Fibroblast of lung (primary cell): ENCODE measurements around the gene ANKRD10. TPM values are rescaled to one million over a fixed set of nuclear protein-coding genes. Genes with fewer than 3 reads are reported as not detected.

Experiments used
- DNase-seq, 2 donors: peaks; one replicate each; pipeline versions ENCODE4 v3.0.0 to v3.0.0-alpha.2; 2010; ENCODE audit warnings: low read depth in 2 of 2
- H2AFZ ChIP-seq: 2 replicates; pipeline ENCODE4 v1.5.1; 2012; ENCODE audit warnings: low read length, control low read depth, inconsistent platforms
- H3K27ac ChIP-seq: 2 replicates; pipeline ENCODE4 v1.5.1; 2011; ENCODE audit warnings: low read length, control low read depth; ENCODE audit not compliant: insufficient read depth
- H3K27me3 ChIP-seq: 2 replicates; pipeline ENCODE4 v1.5.1; 2011; ENCODE audit warnings: mild to moderate bottlenecking, low read length; ENCODE audit not compliant: control insufficient read depth, insufficient read depth
- H3K36me3 ChIP-seq: 2 replicates; pipeline ENCODE4 v1.5.1; 2011; ENCODE audit warnings: low read length; ENCODE audit not compliant: control insufficient read depth, insufficient read depth
- H3K4me1 ChIP-seq: 2 replicates; pipeline ENCODE4 v1.5.1; 2011; ENCODE audit warnings: low read length; ENCODE audit not compliant: control insufficient read depth, insufficient read depth; ENCODE audit errors: extremely low read depth
- H3K4me2 ChIP-seq: 2 replicates; pipeline ENCODE4 v1.5.1; 2011; ENCODE audit warnings: low read length, control low read depth; ENCODE audit not compliant: insufficient read depth; ENCODE audit errors: extremely low read depth
- H3K4me3 ChIP-seq, 4 experiments: fragments of 200-600 bp in 1 of 4; sonication (generic) in 1 of 4; replicated peaks in 1 of 4; 2 replicates each; pipeline ENCODE4 v1.5.1; 2011 to 2016; ENCODE audit warnings: low read length in 4 of 4, low read depth in 3 of 4, mild to moderate bottlenecking in 3 of 4, control low read depth in 2 of 4, inconsistent platforms in 1 of 4, mixed read lengths in 1 of 4; ENCODE audit not compliant: insufficient read depth in 1 of 4; ENCODE audit errors: control extremely low read depth in 1 of 4
- H3K79me2 ChIP-seq: 2 replicates; pipeline ENCODE4 v1.5.1; 2012; ENCODE audit warnings: mild to moderate bottlenecking, low read length, inconsistent platforms; ENCODE audit not compliant: control insufficient read depth, insufficient read depth
- H3K9ac ChIP-seq: 2 replicates; pipeline ENCODE4 v1.5.1; 2011; ENCODE audit warnings: mild to moderate bottlenecking, low read length, control low read depth; ENCODE audit not compliant: insufficient read depth
- H3K9me3 ChIP-seq: 2 replicates; pipeline ENCODE4 v1.5.1; 2012; ENCODE audit warnings: low read depth, low read length; ENCODE audit not compliant: control insufficient read depth, insufficient read depth
- H4K20me1 ChIP-seq: 2 replicates; pipeline ENCODE4 v1.5.1; 2011; ENCODE audit warnings: low read length; ENCODE audit not compliant: control insufficient read depth, insufficient read depth; ENCODE audit errors: extremely low read depth
- CTCF ChIP-seq, 2 donors: IDR thresholded peaks in 1 of 2; conservative IDR thresholded peaks in 1 of 2; 1 replicate in 1 of 2; 2 replicates in 1 of 2; pipeline ENCODE4 v1.5.1; 2011 to 2012; ENCODE audit warnings: low read length in 2 of 2, control low read depth in 1 of 2, inconsistent platforms in 1 of 2, low read depth in 1 of 2, mild to moderate bottlenecking in 1 of 2
- EZH2 ChIP-seq: IDR thresholded peaks from 2 replicates; pipeline ENCODE4 v1.5.1; 2012; ENCODE audit warnings: low read length, control low read depth, mild to moderate bottlenecking; ENCODE audit errors: missing control alignments
- polyA plus RNA-seq, 2 donors: library from polyadenylated mRNA; depleted of rRNA in 1 of 2; stranded (reverse) in 1 of 2; unstranded in 1 of 2; fragments of >200 nt; gene quantifications; 2 replicates each; pipeline ENCODE4 v1.2.1, GENCODE V29; 2011 to 2012; ENCODE audit warnings: missing spikeins in 1 of 2
- total RNA-seq: library from RNA; depleted of rRNA; stranded (reverse); fragments of >200 nt; gene quantifications from 2 replicates; pipeline ENCODE4 v1.2.1, GENCODE V29; 2014

The ANKRD10 gene
- total and polyA plus RNA-seq, 2 donors (not counting 1 experiment from before 2014, with no cell fraction given) = 29.5 to 130 TPM

- peaks cover 4% of the 10 kb centered on the region for H3K4me1 ChIP-seq
- H4K20me1 ChIP-seq = no peaks in the 10 kb centered on the region
- H3K79me2 ChIP-seq = peaks cover 86% of the 10 kb centered on the region
- no peak overlapping the region for H3K4me2 ChIP-seq
- no peak overlapping the region for H3K9ac ChIP-seq
- no peaks in the 10 kb centered on the region for H3K9me3 ChIP-seq
- H3K27ac ChIP-seq = no peak overlapping the region
- no peak overlapping the region for H3K4me3 ChIP-seq
- no peaks in the 10 kb centered on the region for H3K27me3 ChIP-seq
- no peak for DNase-seq
- TF ChIP-seq CTCF (conservative IDR thresholded peaks at IDR 0.05 in 1 of 2, IDR thresholded peaks at IDR 0.05 in 1 of 2; ENCODE audit: low read depth in 1 of 2, low read length in 2 of 2) = no peak
- TF ChIP-seq EZH2 = no peak
- H3K36me3 ChIP-seq = peaks cover 4% of the 10 kb centered on the region
- H2AFZ ChIP-seq = no peak overlapping the region
These were observed 4.6 kb downstream of the ANKRD10 start for GRCh38 chr13:110910013-110910890.

GRCh38 chr13:110907951-110908898, 6.6 kb downstream of the ANKRD10 start:
- Histone ChIP-seq H3K27me3 (no peaks in the 10 kb centered on the region), H3K9me3 (no peaks in the 10 kb centered on the region), H3K79me2 (peaks cover 80% of the 10 kb centered on the region), H3K4me2 (no peak overlapping the region), H2AFZ (no peak overlapping the region), H3K4me1 (peaks cover 4% of the 10 kb centered on the region), H3K27ac (no peak overlapping the region), H3K9ac (no peak overlapping the region), H3K36me3 (peaks cover 4% of the 10 kb centered on the region), H3K4me3 (no peak overlapping the region), H4K20me1 (no peaks in the 10 kb centered on the region)
- TF ChIP-seq CTCF (conservative IDR thresholded peaks at IDR 0.05 in 1 of 2, IDR thresholded peaks at IDR 0.05 in 1 of 2; ENCODE audit: low read depth in 1 of 2, low read length in 2 of 2) = no peak
- TF ChIP-seq EZH2 = no peak
- peak in 1 of 2 donors; percentile 88 for DNase-seq

GRCh38 chr13:110907301-110907700, 7.6 kb downstream of the ANKRD10 start:
- DNase-seq = no peak
- no peak for TF ChIP-seq EZH2
- TF ChIP-seq CTCF (conservative IDR thresholded peaks at IDR 0.05 in 1 of 2, IDR thresholded peaks at IDR 0.05 in 1 of 2; ENCODE audit: low read depth in 1 of 2, low read length in 2 of 2) = no peak
- H3K9ac ChIP-seq = no peak overlapping the region
- H3K27me3 ChIP-seq = no peaks in the 10 kb centered on the region
- no peak overlapping the region for H3K27ac ChIP-seq
- no peaks in the 10 kb centered on the region for H3K9me3 ChIP-seq
- H4K20me1 ChIP-seq = no peaks in the 10 kb centered on the region
- H3K4me3 ChIP-seq = no peak overlapping the region
- H3K4me2 ChIP-seq = no peak overlapping the region
- no peak overlapping the region for H2AFZ ChIP-seq
- peaks cover 72% of the 10 kb centered on the region for H3K79me2 ChIP-seq
- H3K4me1 ChIP-seq = peaks cover 4% of the 10 kb centered on the region
- peaks cover 4% of the 10 kb centered on the region for H3K36me3 ChIP-seq
